HepG2 (cell line): ENCODE data around the gene TGM2. TPM values are rescaled to one million over a fixed set of nuclear protein-coding genes. Genes with fewer than 3 reads are reported as not detected.

Experiments used
- ATAD3A ChIP-seq: sonication (generic); formaldehyde crosslinking; IDR thresholded peaks from 2 replicates; pipeline ENCODE4 v1.4.0; 2020; ENCODE audit warnings: missing genetic modification reagents
- EEA1 ChIP-seq: sonication (generic); formaldehyde crosslinking; IDR thresholded peaks from 2 replicates; pipeline ENCODE4 v1.5.1; 2020; ENCODE audit warnings: mild to moderate bottlenecking, missing genetic modification reagents, borderline replicate concordance
- JUNB ChIP-seq: sonication (generic); formaldehyde crosslinking; IDR thresholded peaks from 2 replicates; pipeline ENCODE4 v1.8.0; 2022; ENCODE audit warnings: missing genetic modification reagents, mild to moderate bottlenecking, borderline replicate concordance
- MTA1 ChIP-seq: sonication (generic); formaldehyde crosslinking; IDR thresholded peaks from 2 replicates; pipeline ENCODE4 v1.4.0; 2020; ENCODE audit warnings: missing genetic modification reagents, mild to moderate bottlenecking, borderline replicate concordance
- SETDB1 ChIP-seq: sonication (generic); formaldehyde crosslinking; IDR thresholded peaks from 2 replicates; pipeline ENCODE4 v1.5.1; 2020; ENCODE audit warnings: missing genetic modification reagents, mild to moderate bottlenecking, borderline replicate concordance
- SMAD3 ChIP-seq: sonication (generic); formaldehyde crosslinking; IDR thresholded peaks from 2 replicates; pipeline ENCODE4 v1.4.0; 2020; ENCODE audit warnings: missing genetic modification reagents
- YEATS4 ChIP-seq: sonication (generic); formaldehyde crosslinking; IDR thresholded peaks from 2 replicates; pipeline ENCODE4 v1.4.0; 2020; ENCODE audit warnings: missing genetic modification reagents, borderline replicate concordance
- ZFP90 ChIP-seq: sonication (generic); formaldehyde crosslinking; IDR thresholded peaks from 2 replicates; pipeline ENCODE4 v1.8.0; 2022; ENCODE audit warnings: missing genetic modification reagents, mild to moderate bottlenecking, inconsistent platforms, borderline replicate concordance
- ZNF292 ChIP-seq: sonication (generic); formaldehyde crosslinking; IDR thresholded peaks from 2 replicates; pipeline ENCODE4 v1.8.1; 2022; ENCODE audit warnings: mild to moderate bottlenecking, low read depth, missing genetic modification reagents, borderline replicate concordance
- ZNF713 ChIP-seq: sonication (generic); formaldehyde crosslinking; IDR thresholded peaks from 2 replicates; pipeline ENCODE4 v1.4.0; 2020; ENCODE audit warnings: mild to moderate bottlenecking, missing genetic modification reagents
- ZSCAN22 ChIP-seq: sonication (generic); formaldehyde crosslinking; IDR thresholded peaks from 2 replicates; pipeline ENCODE4 v1.4.0; 2020; ENCODE audit warnings: mild to moderate bottlenecking, missing genetic modification reagents
- ZSCAN30 ChIP-seq: sonication (generic); formaldehyde crosslinking; IDR thresholded peaks from 2 replicates; pipeline ENCODE4 v1.5.0; 2020; ENCODE audit warnings: mild to moderate bottlenecking, missing genetic modification reagents
- polyA plus RNA-seq, 8 experiments: library from polyadenylated mRNA; depleted of rRNA in 3 of 8; stranded (reverse) in 7 of 8; unstranded in 1 of 8; fragments of >200 nt; fragmentation: Illumina TruSeq in 4 of 8; extraction: Trizol in 4 of 8; gene quantifications; 2 replicates each; pipeline versions ENCODE4 v1.2.1 to v1.2.3, GENCODE V29; 2011 to 2016; ENCODE audit warnings: low read depth in 4 of 8, missing spikeins in 1 of 8, mixed read lengths in 1 of 8; ENCODE audit not compliant: insufficient read depth in 1 of 8
- total RNA-seq, 5 experiments: library from RNA; depleted of rRNA; stranded (reverse); fragments of >200 nt; fragmentation: Illumina TruSeq; extraction: Trizol; gene quantifications; 2 replicates each; pipeline ENCODE4 v1.2.3, GENCODE V29; 2016; ENCODE audit warnings: low read depth in 1 of 5
- TF ChIP-seq, protein P1 (sequence below): sonication (generic); formaldehyde crosslinking; IDR thresholded peaks from 2 replicates; pipeline ENCODE4 v1.4.0; 2020; ENCODE audit warnings: mild to moderate bottlenecking, missing genetic modification reagents
- TF ChIP-seq, protein P2 (sequence below): sonication (generic); formaldehyde crosslinking; IDR thresholded peaks from 2 replicates; pipeline ENCODE4 v1.4.0; 2020; ENCODE audit warnings: missing genetic modification reagents, borderline replicate concordance
- TF ChIP-seq, protein P3 (sequence below): sonication (generic); formaldehyde crosslinking; IDR thresholded peaks from 2 replicates; pipeline ENCODE4 v1.5.0; 2020; ENCODE audit warnings: mild to moderate bottlenecking, missing genetic modification reagents

TGM2 gene
- total and polyA plus RNA-seq, 2 of the 13 experiments (the other 11 are each of a cell fraction or from before 2014, with no cell fraction given): 4.2 to 46.4 TPM

DNA sequence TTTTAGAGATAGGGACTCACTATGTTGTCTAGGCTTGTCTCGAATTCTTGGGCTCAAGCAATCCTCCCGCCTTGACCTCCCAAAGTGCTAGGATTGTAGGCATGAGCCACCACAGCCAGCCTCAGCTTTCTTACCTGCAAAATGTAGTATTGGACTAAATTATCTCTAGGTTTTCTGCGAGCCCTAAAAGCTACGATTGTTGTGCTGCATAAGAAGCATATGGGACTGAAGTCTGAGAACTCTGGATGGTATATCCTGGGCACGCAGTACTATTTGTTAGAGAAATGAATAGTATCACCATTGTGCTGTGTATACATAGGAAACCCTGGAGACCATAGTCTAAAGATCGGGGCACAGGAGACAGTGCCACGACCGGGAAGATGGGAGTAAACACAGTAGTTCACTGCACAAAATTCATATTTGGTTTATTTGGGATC lies 71.4 kb downstream of the TGM2 start (continued):
- TF ChIP-seq ZNF292 (CRISPR knock-in tag) (0 out of 2 replicates have a peak, but pooled peaks have one; percentile 41), JUNB (CRISPR knock-in tag) (no peak), EEA1 (CRISPR knock-in tag) (no peak), SETDB1 (CRISPR knock-in tag) (no peak), ZFP90 (CRISPR knock-in tag) (no peak), SMAD3 (CRISPR knock-in tag) (no peak), YEATS4 (no peak), ZNF713 (CRISPR knock-in tag) (no peak), MTA1 (CRISPR knock-in tag) (no peak), ZSCAN22 (CRISPR knock-in tag) (no peak), ATAD3A (CRISPR knock-in tag) (no peak), ZSCAN30 (CRISPR knock-in tag) (peak; percentile 51; the same call in 1 of the 2 replicates)
- TF ChIP-seq, protein P1, sequence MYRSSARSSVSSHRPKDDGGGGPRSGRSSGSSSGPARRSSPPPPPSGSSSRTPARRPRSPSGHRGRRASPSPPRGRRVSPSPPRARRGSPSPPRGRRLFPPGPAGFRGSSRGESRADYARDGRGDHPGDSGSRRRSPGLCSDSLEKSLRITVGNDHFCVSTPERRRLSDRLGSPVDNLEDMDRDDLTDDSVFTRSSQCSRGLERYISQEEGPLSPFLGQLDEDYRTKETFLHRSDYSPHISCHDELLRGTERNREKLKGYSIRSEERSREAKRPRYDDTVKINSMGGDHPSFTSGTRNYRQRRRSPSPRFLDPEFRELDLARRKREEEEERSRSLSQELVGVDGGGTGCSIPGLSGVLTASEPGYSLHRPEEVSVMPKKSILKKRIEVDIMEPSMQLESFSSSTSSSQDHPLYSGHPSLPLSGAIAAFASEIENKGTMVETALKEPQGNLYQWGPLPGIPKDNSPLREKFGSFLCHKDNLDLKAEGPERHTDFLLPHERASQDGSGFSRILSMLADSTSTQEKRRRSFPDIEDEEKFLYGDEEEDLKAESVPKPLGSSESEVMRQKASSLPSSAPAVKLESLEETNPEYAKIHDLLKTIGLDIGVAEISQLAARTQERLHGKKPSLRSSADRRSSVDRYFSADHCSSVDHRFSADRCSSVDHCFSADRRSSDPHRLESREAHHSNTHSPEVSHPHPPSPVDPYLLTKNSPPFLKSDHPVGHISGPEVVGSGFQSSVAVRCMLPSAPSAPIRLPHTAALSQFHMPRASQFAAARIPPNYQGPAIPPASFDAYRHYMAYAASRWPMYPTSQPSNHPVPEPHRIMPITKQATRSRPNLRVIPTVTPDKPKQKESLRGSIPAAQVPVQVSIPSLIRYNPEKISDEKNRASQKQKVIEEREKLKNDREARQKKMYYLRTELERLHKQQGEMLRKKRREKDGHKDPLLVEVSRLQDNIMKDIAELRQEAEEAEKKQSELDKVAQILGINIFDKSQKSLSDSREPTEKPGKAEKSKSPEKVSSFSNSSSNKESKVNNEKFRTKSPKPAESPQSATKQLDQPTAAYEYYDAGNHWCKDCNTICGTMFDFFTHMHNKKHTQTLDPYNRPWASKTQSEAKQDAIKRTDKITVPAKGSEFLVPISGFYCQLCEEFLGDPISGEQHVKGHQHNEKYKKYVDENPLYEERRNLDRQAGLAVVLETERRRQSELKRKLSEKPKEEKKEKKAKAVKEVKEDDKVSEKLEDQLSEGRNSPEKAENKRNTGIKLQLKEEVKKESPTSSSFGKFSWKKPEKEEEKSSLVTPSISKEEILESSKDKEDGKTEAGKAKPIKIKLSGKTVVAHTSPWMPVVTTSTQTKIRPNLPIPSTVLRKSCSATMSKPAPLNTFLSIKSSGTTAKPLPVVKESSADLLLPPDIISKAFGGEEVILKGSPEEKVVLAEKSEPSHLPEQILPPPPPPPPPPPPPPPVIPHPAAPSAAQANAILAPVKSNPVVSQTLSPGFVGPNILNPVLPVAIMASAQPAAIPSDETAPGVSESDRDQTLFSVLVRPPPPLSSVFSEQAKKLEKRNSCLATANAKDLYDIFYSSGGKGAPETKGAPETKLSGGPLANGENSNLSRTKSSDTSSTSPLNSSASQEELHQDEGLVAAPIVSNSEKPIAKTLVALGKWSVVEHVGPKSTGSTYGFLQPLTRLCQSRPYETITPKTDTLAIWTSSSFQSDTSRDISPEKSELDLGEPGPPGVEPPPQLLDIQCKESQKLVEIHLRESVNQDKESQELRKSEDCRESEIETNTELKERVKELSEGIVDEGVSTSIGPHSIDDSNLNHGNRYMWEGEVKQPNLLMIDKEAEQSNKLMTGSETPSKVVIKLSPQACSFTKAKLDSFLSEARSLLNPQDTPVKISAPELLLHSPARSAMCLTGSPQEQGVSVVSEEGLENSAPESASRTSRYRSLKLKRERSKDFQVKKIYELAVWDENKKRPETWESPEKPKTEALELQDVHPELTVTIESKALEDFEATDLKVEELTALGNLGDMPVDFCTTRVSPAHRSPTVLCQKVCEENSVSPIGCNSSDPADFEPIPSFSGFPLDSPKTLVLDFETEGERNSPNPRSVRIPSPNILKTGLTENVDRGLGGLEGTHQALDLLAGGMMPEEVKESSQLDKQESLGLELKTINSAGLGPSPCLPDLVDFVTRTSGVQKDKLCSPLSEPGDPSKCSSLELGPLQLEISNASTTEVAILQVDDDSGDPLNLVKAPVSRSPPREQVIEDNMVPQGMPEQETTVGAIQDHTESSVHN (CRISPR knock-in tag): no peak
- TF ChIP-seq, protein P2, sequence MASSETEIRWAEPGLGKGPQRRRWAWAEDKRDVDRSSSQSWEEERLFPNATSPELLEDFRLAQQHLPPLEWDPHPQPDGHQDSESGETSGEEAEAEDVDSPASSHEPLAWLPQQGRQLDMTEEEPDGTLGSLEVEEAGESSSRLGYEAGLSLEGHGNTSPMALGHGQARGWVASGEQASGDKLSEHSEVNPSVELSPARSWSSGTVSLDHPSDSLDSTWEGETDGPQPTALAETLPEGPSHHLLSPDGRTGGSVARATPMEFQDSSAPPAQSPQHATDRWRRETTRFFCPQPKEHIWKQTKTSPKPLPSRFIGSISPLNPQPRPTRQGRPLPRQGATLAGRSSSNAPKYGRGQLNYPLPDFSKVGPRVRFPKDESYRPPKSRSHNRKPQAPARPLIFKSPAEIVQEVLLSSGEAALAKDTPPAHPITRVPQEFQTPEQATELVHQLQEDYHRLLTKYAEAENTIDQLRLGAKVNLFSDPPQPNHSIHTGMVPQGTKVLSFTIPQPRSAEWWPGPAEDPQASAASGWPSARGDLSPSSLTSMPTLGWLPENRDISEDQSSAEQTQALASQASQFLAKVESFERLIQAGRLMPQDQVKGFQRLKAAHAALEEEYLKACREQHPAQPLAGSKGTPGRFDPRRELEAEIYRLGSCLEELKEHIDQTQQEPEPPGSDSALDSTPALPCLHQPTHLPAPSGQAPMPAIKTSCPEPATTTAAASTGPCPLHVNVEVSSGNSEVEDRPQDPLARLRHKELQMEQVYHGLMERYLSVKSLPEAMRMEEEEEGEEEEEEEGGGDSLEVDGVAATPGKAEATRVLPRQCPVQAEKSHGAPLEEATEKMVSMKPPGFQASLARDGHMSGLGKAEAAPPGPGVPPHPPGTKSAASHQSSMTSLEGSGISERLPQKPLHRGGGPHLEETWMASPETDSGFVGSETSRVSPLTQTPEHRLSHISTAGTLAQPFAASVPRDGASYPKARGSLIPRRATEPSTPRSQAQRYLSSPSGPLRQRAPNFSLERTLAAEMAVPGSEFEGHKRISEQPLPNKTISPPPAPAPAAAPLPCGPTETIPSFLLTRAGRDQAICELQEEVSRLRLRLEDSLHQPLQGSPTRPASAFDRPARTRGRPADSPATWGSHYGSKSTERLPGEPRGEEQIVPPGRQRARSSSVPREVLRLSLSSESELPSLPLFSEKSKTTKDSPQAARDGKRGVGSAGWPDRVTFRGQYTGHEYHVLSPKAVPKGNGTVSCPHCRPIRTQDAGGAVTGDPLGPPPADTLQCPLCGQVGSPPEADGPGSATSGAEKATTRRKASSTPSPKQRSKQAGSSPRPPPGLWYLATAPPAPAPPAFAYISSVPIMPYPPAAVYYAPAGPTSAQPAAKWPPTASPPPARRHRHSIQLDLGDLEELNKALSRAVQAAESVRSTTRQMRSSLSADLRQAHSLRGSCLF: no peak
- TF ChIP-seq, protein P3, sequence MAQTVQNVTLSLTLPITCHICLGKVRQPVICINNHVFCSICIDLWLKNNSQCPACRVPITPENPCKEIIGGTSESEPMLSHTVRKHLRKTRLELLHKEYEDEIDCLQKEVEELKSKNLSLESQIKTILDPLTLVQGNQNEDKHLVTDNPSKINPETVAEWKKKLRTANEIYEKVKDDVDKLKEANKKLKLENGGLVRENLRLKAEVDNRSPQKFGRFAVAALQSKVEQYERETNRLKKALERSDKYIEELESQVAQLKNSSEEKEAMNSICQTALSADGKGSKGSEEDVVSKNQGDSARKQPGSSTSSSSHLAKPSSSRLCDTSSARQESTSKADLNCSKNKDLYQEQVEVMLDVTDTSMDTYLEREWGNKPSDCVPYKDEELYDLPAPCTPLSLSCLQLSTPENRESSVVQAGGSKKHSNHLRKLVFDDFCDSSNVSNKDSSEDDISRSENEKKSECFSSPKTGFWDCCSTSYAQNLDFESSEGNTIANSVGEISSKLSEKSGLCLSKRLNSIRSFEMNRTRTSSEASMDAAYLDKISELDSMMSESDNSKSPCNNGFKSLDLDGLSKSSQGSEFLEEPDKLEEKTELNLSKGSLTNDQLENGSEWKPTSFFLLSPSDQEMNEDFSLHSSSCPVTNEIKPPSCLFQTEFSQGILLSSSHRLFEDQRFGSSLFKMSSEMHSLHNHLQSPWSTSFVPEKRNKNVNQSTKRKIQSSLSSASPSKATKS: no peak
